NK-92 (cell line): Measurements from ENCODE around the gene MYCBP2.
"Not testable (repeated sequence)": the region's sequence is repeated elsewhere in the genome, so short reads cannot be mapped to it uniquely, and the experiment has no call there.

Experiments
- DNase-seq: peaks from one replicate; lab custom pipeline; 2025; ENCODE audit not compliant: unreplicated experiment; lab: John Stamatoyannopoulos, UW

The MYCBP2 gene

DNA sequence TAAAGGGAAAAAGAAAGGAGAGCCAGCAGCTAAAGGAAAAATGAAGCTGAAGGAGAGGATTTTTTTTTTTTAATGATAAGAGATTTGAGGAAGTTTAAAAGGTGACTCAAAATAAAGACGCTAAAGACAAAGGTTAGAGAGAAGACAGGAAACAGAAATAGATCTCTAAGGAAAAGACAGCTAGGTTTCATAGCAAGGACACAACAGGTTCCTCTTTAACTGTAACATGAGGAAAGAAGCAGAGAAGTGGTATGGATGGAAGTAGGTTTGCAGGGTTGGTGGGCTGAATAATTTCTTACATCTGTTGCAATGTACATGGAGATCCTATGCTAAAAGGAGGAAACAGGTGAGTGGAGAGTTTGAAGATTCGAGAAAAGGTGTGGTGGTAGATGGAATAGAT, 107.5 kb downstream of the MYCBP2 start:
- no peak for DNase-seq

- DNase-seq: no peak
Measured at GRCh38 chr13:77218274-77218673, 108.6 kb downstream of the MYCBP2 start.

- no peak for DNase-seq
Measured at GRCh38 chr13:77215543-77215942, 111.4 kb downstream of the MYCBP2 start.

DNA sequence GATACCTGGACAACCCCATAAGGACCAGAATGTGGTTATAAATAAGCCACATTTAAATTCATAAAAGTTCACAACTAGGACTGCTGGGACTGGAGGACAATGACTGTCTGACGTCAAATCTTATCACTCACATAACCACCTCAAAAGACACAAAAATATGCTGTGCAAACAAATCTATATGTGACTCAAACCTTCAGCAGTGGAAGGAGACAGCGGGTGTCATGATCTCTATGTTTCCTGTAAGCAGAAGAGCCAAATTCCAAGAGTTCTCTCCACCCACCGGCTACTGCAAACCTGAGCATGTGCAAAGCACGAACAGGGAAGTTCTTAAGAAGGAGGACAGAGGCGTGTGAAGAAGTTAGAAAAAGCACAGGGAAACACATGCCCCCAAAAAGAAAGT, 113.2 kb downstream of the MYCBP2 start:
- DNase-seq: no peak

DNA sequence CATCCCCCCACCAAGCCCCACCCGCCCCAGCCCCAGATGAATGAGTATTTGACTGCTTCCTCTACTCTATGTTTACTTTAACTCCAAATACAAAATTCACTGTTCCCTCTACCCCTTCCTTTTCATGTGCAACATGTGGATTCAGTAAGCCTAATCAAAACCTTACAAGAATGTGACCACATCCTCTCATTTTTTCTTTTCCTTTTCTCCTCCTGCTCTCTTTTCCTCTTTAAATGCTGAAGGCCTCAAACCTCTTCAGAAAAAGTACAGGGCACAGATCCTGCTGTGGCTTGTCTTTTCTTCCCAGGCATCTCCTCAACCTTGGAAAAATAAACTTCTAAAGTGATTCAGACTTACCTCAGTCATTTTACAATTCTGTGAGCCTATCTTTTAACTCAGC, 119.0 kb downstream of the MYCBP2 start:
- no peak for DNase-seq

GRCh38 chr13:77198995-77199394, 127.9 kb downstream of the MYCBP2 start:
- DNase-seq: not testable (repeated sequence)

GRCh38 chr13:77196052-77196618, 130.8 kb downstream of the MYCBP2 start:
- DNase-seq: no peak

GRCh38 chr13:77190349-77190958, 136.4 kb downstream of the MYCBP2 start:
- no peak for DNase-seq

DNA sequence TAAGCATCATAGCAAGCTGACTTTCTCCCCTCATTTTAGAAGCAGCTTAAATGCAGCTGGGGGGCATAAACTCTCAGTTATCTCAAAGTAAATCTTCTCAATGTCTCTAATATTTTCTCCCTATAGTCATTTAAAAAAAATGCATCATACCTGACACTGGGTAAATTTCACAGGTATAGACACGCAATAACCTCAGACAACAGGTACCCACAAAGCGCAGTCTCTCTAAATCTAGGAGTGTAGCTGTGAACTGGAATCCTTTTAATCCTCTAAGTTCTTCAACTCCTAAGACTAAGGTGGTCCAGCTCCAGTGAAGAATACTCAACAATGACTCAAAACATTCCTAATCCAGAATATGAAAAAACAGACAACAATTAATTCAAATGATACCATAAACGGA, 141.2 kb downstream of the MYCBP2 start:
- DNase-seq: no peak

- DNase-seq: no peak
Measured at GRCh38 chr13:77184455-77184854, 142.4 kb downstream of the MYCBP2 start.

GRCh38 chr13:77180011-77180410, 146.9 kb downstream of the MYCBP2 start:
- no peak for DNase-seq

GRCh38 chr13:77177646-77178045, 149.2 kb downstream of the MYCBP2 start:
- no peak for DNase-seq

- DNase-seq: no peak
Measured at GRCh38 chr13:77176350-77176749, 150.5 kb downstream of the MYCBP2 start.

- DNase-seq: no peak
Measured at GRCh38 chr13:77172650-77173049, 154.2 kb downstream of the MYCBP2 start.

DNA sequence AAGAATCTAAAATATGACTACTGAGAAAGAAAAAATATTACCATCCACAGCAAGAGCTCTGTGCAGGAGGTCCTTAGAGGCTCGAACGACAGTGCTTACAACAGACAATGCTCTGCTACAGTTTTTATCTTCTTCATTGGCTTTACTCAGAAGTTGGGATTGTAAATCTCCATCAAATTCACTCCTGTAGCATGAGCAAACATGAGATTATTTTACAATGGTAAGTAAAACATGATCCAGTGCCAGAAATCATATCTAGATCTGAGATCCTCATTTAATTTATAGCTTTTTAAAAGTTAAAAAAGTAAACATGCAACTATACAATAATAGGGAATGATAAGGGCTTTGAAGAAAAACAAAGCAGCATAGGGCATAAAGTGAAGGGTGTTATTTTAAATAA, 155.4 kb downstream of the MYCBP2 start:
- DNase-seq: no peak

- DNase-seq: no peak
Measured at GRCh38 chr13:77168237-77168636, 158.7 kb downstream of the MYCBP2 start.

GRCh38 chr13:77150651-77151050, 176.2 kb downstream of the MYCBP2 start:
- DNase-seq: no peak

- DNase-seq: no peak
Measured at GRCh38 chr13:77143431-77143830, 183.5 kb downstream of the MYCBP2 start.

- no peak for DNase-seq
Measured at GRCh38 chr13:77139306-77139705, 187.6 kb downstream of the MYCBP2 start.

DNA sequence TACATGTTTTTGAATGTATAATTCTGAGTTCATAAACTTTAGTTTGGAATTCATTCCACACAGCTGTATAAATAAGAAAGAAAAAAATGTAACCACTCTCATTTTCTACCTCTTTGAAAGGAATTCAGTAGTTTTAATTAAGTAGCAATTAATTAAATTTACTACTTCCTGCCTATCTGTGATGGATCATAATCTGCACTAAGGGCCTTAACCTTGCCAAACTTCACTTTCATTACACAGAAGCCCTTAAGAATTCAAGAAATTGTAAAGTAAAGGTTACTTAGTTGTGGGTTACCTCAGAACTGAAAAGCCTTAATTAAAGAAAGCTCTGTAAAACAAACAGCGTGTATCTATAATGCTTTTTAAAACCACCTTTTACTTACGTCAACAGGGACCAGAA, 188.1 kb downstream of the MYCBP2 start:
- DNase-seq: no peak

- DNase-seq: no peak
Measured at GRCh38 chr13:77136902-77137420, 189.9 kb downstream of the MYCBP2 start.

- no peak for DNase-seq
Measured at GRCh38 chr13:77124423-77124822, 202.5 kb downstream of the MYCBP2 start.

- DNase-seq: no peak
Measured at GRCh38 chr13:77118134-77118533, 208.8 kb downstream of the MYCBP2 start.
